Mesothelial cell of epicardium (in vitro differentiated cells): ENCODE results near the gene ZNF560. TPM values are rescaled to one million over a fixed set of nuclear protein-coding genes. Genes with fewer than 3 reads are reported as not detected.

Experiments
- DNase-seq, 2 experiments: peaks; one replicate each; pipeline ENCODE4 v3.0.0; 2021; ENCODE audit warnings: low spot score in 2 of 2; ENCODE audit not compliant: unreplicated experiment in 2 of 2
- H3K27ac Mint-ChIP-seq: 2 replicates; pipeline ENCODE4 v1.8.0; 2021; ENCODE audit warnings: mixed read lengths
- H3K27me3 Mint-ChIP-seq: 2 replicates; pipeline ENCODE4 v1.8.0; 2021; ENCODE audit warnings: low read depth, mixed read lengths
- H3K36me3 Mint-ChIP-seq: 2 replicates; pipeline ENCODE4 v1.8.0; 2021; ENCODE audit warnings: mixed read lengths
- H3K4me1 Mint-ChIP-seq: 2 replicates; pipeline ENCODE4 v1.8.0; 2021; ENCODE audit warnings: mixed read lengths
- H3K4me3 Mint-ChIP-seq: 2 replicates; pipeline ENCODE4 v1.8.0; 2021; ENCODE audit warnings: mild to moderate bottlenecking, moderate library complexity, mixed read lengths
- H3K9me3 Mint-ChIP-seq: 2 replicates; pipeline ENCODE4 v1.8.0; 2021; ENCODE audit warnings: mixed read lengths
- CTCF ChIP-seq: fragments of 200-600 bp; sonication (generic); IDR thresholded peaks from one replicate; pipeline ENCODE4 v1.5.0; 2021; ENCODE audit warnings: antibody characterized with exemption; ENCODE audit not compliant: unreplicated experiment
- total RNA-seq: library from RNA; stranded (reverse); gene quantifications from 3 replicates; pipeline ENCODE4 v1.2.1, GENCODE V29; 2021

Gene ZNF560
- total RNA-seq, 1 donor from 2014 or later: not detected

DNA sequence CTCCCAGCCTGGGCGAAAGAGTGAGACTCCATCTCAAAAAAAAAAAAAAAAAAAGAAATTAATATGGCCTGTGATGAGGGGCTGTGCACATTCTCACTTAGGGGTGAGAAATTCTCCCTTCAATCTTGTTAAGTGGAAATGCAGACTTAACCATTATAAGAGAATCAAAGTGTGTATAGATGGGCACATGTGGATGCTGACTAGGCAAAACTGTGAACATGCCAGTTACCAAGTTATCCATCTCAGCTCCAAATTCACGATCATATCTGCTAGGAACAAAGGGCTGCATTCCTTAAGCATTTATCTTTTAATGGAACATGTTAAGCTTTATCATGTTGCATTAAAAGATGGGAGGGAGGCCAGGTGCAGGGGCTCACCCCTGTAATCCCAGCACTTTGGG is 4.3 kb downstream of the ZNF560 start:
- H3K27ac Mint-ChIP-seq: no peak overlapping the region
- no peak overlapping the region for H3K4me3 Mint-ChIP-seq
- H3K9me3 Mint-ChIP-seq: peaks cover 37% of the 10 kb centered on the region
- no peaks in the 10 kb centered on the region for H3K27me3 Mint-ChIP-seq
- no peaks in the 10 kb centered on the region for H3K4me1 Mint-ChIP-seq
- no peak for DNase-seq
- H3K36me3 Mint-ChIP-seq: peaks cover 4% of the 10 kb centered on the region
- TF ChIP-seq CTCF: no peak

DNA sequence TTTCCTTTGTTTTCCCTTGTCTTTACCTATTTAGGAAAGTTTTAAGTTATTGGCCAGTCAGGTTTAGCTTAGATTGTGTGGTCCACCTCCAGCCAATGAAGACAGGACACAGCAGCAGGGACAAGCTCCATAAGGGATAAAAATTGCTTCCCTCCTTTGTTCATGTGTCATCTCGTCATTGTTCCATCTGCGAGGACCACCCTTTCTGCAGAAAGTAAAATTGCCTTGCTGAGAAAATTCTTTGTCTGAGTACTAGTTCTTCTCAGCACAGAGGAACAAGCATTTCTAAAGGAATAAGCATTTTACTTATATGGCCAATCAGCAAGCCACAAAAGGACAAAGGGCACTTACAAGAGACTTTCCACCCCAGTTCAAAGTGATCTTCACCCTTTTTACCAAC is 11.4 kb downstream of the ZNF560 start:
- H3K27ac Mint-ChIP-seq: no peak overlapping the region
- peaks cover 18% of the 10 kb centered on the region for H3K36me3 Mint-ChIP-seq
- H3K9me3 Mint-ChIP-seq: peaks cover 54% of the 10 kb centered on the region
- no peak for TF ChIP-seq CTCF
- DNase-seq: no peak
- no peaks in the 10 kb centered on the region for H3K27me3 Mint-ChIP-seq
- H3K4me3 Mint-ChIP-seq: no peak overlapping the region
- no peaks in the 10 kb centered on the region for H3K4me1 Mint-ChIP-seq

DNA sequence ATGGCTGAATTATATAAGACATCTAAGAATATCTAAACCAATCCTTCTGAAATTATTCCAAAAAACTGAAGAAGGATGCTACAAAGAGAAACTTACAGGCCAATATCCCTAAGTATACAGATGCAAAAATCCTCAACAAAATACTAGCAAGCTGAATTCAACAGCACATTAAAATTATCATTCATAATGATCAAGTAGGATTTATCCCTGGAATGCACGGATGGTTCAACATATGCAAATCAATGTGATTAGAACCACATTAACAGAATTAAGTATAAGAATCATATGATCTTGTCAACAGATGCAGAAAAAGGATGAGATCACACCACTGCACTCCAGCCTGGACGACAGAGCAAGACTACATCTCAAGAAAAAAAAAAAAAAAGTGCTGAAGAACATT is 13.3 kb downstream of the ZNF560 start:
- Mint-ChIP-seq H3K9me3 (peaks cover 48% of the 10 kb centered on the region), H3K36me3 (peaks cover 18% of the 10 kb centered on the region), H3K4me3 (no peak overlapping the region), H3K27ac (no peak overlapping the region), H3K4me1 (no peaks in the 10 kb centered on the region), H3K27me3 (no peaks in the 10 kb centered on the region)
- no peak for TF ChIP-seq CTCF
- no peak for DNase-seq

- peaks cover 78% of the 10 kb centered on the region for H3K9me3 Mint-ChIP-seq
These were observed 23.4 kb downstream of the ZNF560 start for GRCh38 chr19:9474975-9475374.

DNA sequence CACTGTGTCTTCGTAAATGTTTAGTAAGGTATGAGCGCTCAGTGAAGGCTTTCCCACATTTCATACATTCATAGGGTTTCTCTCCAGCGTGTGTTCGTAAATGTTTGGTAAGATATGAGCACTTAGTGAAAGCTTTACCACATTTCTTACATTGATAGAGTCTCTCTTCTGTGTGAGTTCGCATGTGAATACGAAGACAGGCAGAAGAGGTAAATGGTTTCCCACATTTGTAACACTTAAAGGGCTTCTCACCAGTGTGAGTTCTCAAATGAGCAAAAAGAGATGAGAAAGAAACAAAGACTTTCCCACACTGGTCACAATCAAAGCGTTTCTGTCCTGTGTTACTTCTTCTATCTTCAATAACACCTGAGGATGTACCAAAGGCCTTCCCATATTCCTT is 31.3 kb downstream of the ZNF560 start:
- Mint-ChIP-seq H3K36me3 (peaks cover 10% of the 10 kb centered on the region), H3K27ac (no peak overlapping the region), H3K4me1 (no peaks in the 10 kb centered on the region), H3K4me3 (no peak overlapping the region), H3K27me3 (no peaks in the 10 kb centered on the region), H3K9me3 (peaks cover 79% of the 10 kb centered on the region)
- no peak for DNase-seq
- no peak for TF ChIP-seq CTCF

More at GRCh38 chr19:9474975-9475374, 23.4 kb downstream of the ZNF560 start:
- TF ChIP-seq CTCF: no peak
- Mint-ChIP-seq H3K27ac (no peak overlapping the region), H3K4me1 (no peaks in the 10 kb centered on the region), H3K4me3 (no peak overlapping the region), H3K36me3 (peaks cover 2% of the 10 kb centered on the region), H3K27me3 (no peaks in the 10 kb centered on the region)
- no peak for DNase-seq

GRCh38 chr19:9461938-9462337 is 36.5 kb downstream of the ZNF560 start:
- TF ChIP-seq CTCF: no peak
- no peak overlapping the region for H3K27ac Mint-ChIP-seq
- peaks cover 36% of the 10 kb centered on the region for H3K36me3 Mint-ChIP-seq
- H3K4me3 Mint-ChIP-seq: no peak overlapping the region
- peaks cover 85% of the 10 kb centered on the region for H3K9me3 Mint-ChIP-seq
- no peaks in the 10 kb centered on the region for H3K4me1 Mint-ChIP-seq
- no peaks in the 10 kb centered on the region for H3K27me3 Mint-ChIP-seq
- no peak for DNase-seq
